Measurements from ENCODE around the gene KRTAP4-12.
"Not testable (repeated sequence)": the region's sequence is repeated elsewhere in the genome, so short reads cannot be mapped to it uniquely, and the experiment has no call there.

DNA sequence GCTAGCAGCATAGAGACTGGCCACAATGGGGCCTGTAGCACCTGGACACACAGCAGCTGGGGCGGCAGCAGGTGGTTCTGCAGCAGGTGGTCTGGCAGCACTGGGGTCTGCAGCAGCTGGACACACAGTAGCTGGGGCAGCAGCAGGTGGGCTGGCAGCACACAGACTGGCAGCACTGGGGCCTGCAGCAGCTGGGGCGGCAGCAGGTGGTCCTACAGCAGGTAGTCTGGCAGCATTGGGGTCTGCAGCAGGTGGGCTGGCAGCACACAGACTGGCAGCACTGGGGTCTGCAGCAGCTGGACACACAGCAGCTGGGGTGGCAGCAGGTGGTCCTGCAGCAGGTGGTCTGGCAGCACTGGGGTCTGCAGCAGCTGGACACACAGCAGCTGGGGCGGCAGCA is 36.2 kb upstream of the KRTAP4-12 start:
- TF ChIP-seq, protein P1, sequence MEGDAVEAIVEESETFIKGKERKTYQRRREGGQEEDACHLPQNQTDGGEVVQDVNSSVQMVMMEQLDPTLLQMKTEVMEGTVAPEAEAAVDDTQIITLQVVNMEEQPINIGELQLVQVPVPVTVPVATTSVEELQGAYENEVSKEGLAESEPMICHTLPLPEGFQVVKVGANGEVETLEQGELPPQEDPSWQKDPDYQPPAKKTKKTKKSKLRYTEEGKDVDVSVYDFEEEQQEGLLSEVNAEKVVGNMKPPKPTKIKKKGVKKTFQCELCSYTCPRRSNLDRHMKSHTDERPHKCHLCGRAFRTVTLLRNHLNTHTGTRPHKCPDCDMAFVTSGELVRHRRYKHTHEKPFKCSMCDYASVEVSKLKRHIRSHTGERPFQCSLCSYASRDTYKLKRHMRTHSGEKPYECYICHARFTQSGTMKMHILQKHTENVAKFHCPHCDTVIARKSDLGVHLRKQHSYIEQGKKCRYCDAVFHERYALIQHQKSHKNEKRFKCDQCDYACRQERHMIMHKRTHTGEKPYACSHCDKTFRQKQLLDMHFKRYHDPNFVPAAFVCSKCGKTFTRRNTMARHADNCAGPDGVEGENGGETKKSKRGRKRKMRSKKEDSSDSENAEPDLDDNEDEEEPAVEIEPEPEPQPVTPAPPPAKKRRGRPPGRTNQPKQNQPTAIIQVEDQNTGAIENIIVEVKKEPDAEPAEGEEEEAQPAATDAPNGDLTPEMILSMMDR (IDR thresholded peaks at IDR 0.05): not testable (repeated sequence)
- not testable (repeated sequence) for TF ChIP-seq POLR2A, POLR2AphosphoS5 (IDR thresholded peaks at IDR 0.05)

Measured in suprapubic skin (tissue), 4 donors.